ENCODE results near the gene NDUFA13.

Gene NDUFA13

GRCh38 chr19:19498255-19498991, 17.6 kb upstream of the NDUFA13 start:
- H3K27me3 ChIP-seq = no peaks in the 10 kb centered on the region
- no peak overlapping the region; the same call in 1 of the 2 replicates for H3K9ac ChIP-seq
- H3K4me2 ChIP-seq = no peak overlapping the region
- H4K20me1 ChIP-seq = peaks cover 97% of the 10 kb centered on the region
- peaks cover 99% of the 10 kb centered on the region for H3K36me3 ChIP-seq
- no peaks in the 10 kb centered on the region for H3K9me3 ChIP-seq
- H3K4me3 ChIP-seq = no peak overlapping the region
- no peak for TF ChIP-seq Cebpa-rat (IDR thresholded peaks at IDR 0.05)
- no peak overlapping the region for H3K27ac ChIP-seq
- H3K4me1 ChIP-seq = peaks cover 15% of the 10 kb centered on the region

DNA sequence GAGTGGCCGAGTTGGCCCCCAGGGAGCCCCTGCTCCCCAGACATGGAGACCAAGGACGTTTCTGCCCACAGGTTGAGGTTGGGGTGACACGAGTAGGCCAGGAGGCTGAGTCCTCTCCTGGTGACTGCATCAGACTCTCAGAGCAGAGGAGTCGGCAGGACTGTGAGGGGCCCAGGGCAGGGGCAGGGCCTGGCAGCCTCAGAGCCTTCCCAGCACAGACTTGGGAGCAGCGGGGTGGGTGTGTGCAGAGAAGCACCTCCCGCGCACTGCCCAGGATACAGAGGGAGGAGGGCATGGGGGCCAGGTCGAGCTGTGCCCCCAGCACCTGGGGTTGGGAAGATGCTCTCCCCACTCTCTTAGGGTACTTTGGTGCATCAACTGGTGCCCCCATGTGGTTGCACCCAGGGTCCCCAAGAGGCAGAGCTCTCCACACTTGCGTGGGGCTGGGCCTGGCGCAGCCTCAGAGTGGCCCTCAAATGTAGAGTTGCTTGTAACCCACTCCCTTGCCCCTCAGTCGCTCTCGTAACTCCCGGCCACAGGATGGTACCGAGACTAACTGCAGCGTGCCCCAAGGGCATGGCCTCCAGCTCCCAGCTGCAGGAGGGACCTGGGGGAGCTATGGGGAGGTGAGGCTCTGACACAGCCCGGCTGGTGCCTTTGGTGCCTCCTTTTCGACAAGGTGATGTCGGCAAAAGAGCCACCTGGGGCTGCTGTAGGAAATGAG, 16.6 kb upstream of the NDUFA13 start:
- no peak overlapping the region for H3K27ac ChIP-seq
- H3K9me3 ChIP-seq = no peaks in the 10 kb centered on the region
- TF ChIP-seq Cebpa-rat (IDR thresholded peaks at IDR 0.05) = no peak
- no peak overlapping the region for H3K4me2 ChIP-seq
- H4K20me1 ChIP-seq = peaks cover 99% of the 10 kb centered on the region
- peaks cover 100% of the 10 kb centered on the region for H3K36me3 ChIP-seq
- H3K4me1 ChIP-seq = peaks cover 12% of the 10 kb centered on the region
- no peak overlapping the region; the same call in 1 of the 2 replicates for H3K9ac ChIP-seq
- no peak overlapping the region for H3K4me3 ChIP-seq
- no peaks in the 10 kb centered on the region for H3K27me3 ChIP-seq

DNA sequence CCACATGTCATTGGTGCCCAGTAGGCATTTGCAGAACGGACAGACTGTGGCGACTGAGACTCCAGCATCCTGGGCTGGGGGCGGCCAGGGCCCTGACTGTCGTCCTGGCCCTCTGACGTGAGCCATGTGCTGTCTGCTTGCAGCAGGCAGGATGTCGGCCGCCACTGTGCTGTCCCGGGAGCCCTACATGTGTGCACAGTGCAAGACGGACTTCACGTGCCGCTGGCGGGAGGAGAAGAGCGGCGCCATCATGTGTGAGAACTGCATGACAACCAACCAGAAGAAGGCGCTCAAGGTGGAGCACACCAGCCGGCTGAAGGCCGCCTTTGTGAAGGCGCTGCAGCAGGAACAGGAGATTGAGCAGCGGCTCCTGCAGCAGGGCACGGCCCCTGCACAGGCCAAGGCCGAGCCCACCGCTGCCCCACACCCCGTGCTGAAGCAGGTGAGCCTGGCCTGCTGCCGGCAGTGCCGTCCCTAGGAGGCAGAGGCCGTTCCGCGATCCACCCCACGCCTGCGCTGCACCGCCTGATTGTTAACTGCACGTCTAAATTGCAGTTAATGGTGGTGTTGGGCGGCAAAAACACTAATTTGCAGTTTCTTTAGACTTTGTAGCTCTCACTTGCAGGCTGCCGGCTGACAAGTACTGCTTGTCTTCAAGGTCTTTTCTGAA, 14.9 kb upstream of the NDUFA13 start:
- H3K27ac ChIP-seq = no peak overlapping the region
- H3K4me1 ChIP-seq = no peaks in the 10 kb centered on the region
- no peak for TF ChIP-seq Cebpa-rat (IDR thresholded peaks at IDR 0.05)
- H3K4me3 ChIP-seq = no peak overlapping the region
- H3K9me3 ChIP-seq = no peaks in the 10 kb centered on the region
- no peaks in the 10 kb centered on the region for H3K27me3 ChIP-seq
- peaks cover 100% of the 10 kb centered on the region for H3K36me3 ChIP-seq
- H3K4me2 ChIP-seq = no peak overlapping the region
- H4K20me1 ChIP-seq = peaks cover 100% of the 10 kb centered on the region
- no peak overlapping the region for H3K9ac ChIP-seq

DNA sequence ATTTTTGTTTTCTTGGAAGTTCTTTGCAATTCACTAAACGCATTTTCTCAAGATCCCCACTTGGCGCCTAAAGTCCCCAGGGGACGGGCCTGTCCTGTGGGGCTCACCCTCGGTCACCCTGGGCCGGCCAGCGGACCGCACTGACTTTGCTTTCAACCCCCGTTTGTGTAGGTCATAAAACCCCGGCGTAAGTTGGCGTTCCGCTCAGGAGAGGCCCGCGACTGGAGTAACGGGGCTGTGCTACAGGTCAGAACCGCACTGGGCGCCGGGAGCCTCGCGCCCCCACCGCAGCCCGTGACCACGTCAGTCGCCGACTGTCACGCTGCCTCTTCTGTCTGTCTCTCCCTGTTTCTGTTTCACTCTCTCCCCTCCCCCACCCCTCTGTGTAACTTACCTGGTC, 14.2 kb upstream of the NDUFA13 start:
- no peak for TF ChIP-seq Cebpa-rat (IDR thresholded peaks at IDR 0.05)
- H3K36me3 ChIP-seq = peaks cover 100% of the 10 kb centered on the region
- no peaks in the 10 kb centered on the region for H3K9me3 ChIP-seq

DNA sequence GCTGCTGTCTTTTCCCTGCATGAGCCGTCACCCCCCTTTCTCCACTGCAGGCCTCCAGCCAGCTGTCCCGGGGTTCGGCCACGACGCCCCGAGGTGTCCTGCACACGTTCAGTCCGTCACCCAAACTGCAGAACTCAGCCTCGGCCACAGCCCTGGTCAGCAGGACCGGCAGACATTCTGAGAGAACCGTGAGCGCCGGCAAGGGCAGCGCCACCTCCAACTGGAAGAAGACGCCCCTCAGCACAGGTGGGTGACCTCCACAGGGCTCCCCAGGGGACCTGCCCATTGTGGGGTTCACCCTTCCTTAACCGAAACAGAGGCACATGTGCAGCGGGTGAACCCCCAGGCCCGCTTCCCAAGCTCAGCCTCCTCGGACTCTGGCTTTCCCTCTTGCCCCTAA, 13.7 kb upstream of the NDUFA13 start:
- Histone ChIP-seq H3K4me3 (no peak overlapping the region), H3K27ac (no peak overlapping the region), H3K9me3 (no peaks in the 10 kb centered on the region), H3K4me2 (no peak overlapping the region), H3K36me3 (peaks cover 98% of the 10 kb centered on the region), H3K27me3 (no peaks in the 10 kb centered on the region), H3K9ac (no peak overlapping the region), H4K20me1 (peaks cover 95% of the 10 kb centered on the region), H3K4me1 (no peaks in the 10 kb centered on the region)
- no peak for TF ChIP-seq Cebpa-rat (IDR thresholded peaks at IDR 0.05)

More for the DNA sequence above, 14.2 kb upstream of the NDUFA13 start:
- H3K9ac ChIP-seq = no peak overlapping the region
- H4K20me1 ChIP-seq = peaks cover 99% of the 10 kb centered on the region
- H3K27me3 ChIP-seq = no peaks in the 10 kb centered on the region
- no peak overlapping the region for H3K27ac ChIP-seq
- H3K4me2 ChIP-seq = no peak overlapping the region
- H3K4me1 ChIP-seq = no peaks in the 10 kb centered on the region
- no peak overlapping the region for H3K4me3 ChIP-seq

DNA sequence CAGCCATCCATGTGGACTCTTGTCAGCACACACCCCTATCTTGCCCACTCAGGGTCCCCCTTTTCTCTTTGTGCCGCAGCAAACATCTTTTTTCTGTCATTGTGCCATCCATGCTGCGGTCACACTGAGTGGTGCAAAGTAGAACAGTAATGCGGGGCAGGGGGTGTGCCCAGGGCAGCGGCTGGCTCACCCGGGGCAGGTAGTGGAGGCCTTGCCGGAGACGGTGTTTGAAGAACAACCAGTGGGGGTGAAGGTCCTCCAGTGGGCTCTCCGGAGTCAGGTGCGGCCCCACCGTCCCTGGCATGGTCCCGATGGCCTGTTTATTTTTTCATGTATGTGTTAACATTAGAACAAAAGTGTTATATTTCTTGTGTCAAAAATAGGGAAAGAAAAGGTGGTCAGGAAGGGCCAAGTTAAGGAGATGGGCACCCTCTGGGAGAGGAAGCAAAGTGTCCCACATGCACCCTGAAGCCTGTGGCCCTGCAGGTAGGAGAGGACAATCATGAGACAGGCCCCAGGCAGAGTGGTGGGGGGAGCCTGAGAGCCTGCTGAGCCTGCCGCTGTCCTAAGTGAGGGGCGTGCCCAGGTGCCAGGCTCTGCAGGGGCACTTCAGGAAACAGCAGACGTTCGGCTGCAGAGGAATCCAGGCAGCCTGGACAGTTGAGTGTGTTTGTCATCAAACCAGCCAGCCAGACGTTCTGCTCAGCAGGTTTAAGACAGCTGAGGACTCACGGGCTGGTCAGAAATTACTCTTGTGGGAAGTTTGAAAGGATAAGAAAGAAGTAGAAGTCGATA, 13.0 kb upstream of the NDUFA13 start:
- no peak overlapping the region for H3K4me2 ChIP-seq
- H3K4me3 ChIP-seq = no peak overlapping the region
- H3K9ac ChIP-seq = no peak overlapping the region
- TF ChIP-seq Cebpa-rat (IDR thresholded peaks at IDR 0.05) = no peak
- H3K4me1 ChIP-seq = no peaks in the 10 kb centered on the region
- H3K27me3 ChIP-seq = no peaks in the 10 kb centered on the region
- H3K36me3 ChIP-seq = peaks cover 98% of the 10 kb centered on the region
- H3K27ac ChIP-seq = no peak overlapping the region
- peaks cover 95% of the 10 kb centered on the region for H4K20me1 ChIP-seq
- H3K9me3 ChIP-seq = no peaks in the 10 kb centered on the region

GRCh38 chr19:19504754-19505668, 11.0 kb upstream of the NDUFA13 start:
- no peak for TF ChIP-seq Cebpa-rat (IDR thresholded peaks at IDR 0.05)
- Histone ChIP-seq H3K4me2 (no peak overlapping the region), H4K20me1 (peaks cover 79% of the 10 kb centered on the region), H3K27me3 (no peaks in the 10 kb centered on the region), H3K27ac (no peak overlapping the region), H3K4me3 (no peak overlapping the region), H3K9ac (no peak overlapping the region), H3K9me3 (no peaks in the 10 kb centered on the region), H3K36me3 (peaks cover 92% of the 10 kb centered on the region), H3K4me1 (no peaks in the 10 kb centered on the region)

- H3K27ac ChIP-seq = no peak overlapping the region
- no peak overlapping the region for H3K4me2 ChIP-seq
- no peaks in the 10 kb centered on the region for H3K9me3 ChIP-seq
- H4K20me1 ChIP-seq = peaks cover 71% of the 10 kb centered on the region
- TF ChIP-seq Cebpa-rat (IDR thresholded peaks at IDR 0.05) = no peak
- no peak overlapping the region for H3K9ac ChIP-seq
- H3K27me3 ChIP-seq = no peaks in the 10 kb centered on the region
- peaks cover 87% of the 10 kb centered on the region for H3K36me3 ChIP-seq
- H3K4me1 ChIP-seq = no peaks in the 10 kb centered on the region
- no peak overlapping the region for H3K4me3 ChIP-seq
Observed at GRCh38 chr19:19505669-19506326, 10.2 kb upstream of the NDUFA13 start.
